ENCODE measurements around the gene SRRM1.
"Not testable (repeated sequence)": the region's sequence is repeated elsewhere in the genome, so short reads cannot be mapped to it uniquely, and the experiment has no call there.

Gene SRRM1

DNA sequence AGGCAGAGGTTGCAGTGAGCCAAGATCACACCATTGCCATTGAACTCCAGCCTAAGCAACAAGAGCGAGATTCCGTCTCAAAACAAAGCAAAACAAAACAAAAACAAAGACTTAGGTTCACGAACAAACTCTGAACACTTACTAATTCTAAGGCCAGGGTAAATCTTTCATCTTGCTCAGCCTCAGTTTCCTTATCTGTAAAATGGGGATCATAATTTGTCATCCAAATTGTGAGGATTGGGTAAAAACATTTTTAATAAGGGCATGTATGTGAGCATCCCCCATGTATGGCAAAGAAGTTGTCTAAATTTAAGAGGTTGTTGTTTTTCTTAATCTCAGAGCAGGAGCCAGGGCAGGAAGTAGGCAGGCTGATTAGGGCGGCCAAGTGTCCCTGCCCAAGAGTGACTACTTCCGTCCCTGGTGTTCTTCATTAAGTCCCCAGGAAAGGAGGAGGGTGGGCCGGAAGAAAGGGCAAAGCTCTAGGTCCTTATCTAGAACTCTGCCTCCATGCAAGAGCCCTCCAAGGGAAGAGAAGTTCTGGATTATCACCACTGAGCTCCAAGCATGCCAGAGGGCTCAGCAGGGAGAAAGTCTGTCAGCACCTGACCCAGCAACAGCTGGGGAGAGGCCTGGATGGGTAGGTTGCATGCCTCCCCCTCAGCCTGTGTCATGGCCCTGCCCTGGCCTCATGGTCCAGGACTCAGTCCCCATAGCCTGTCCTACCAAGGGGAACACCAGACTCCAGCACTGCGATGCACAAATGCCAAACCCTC, 52.3 kb downstream of the SRRM1 start:
- no peak for DNase-seq (ENCODE audit: low read depth)

DNA sequence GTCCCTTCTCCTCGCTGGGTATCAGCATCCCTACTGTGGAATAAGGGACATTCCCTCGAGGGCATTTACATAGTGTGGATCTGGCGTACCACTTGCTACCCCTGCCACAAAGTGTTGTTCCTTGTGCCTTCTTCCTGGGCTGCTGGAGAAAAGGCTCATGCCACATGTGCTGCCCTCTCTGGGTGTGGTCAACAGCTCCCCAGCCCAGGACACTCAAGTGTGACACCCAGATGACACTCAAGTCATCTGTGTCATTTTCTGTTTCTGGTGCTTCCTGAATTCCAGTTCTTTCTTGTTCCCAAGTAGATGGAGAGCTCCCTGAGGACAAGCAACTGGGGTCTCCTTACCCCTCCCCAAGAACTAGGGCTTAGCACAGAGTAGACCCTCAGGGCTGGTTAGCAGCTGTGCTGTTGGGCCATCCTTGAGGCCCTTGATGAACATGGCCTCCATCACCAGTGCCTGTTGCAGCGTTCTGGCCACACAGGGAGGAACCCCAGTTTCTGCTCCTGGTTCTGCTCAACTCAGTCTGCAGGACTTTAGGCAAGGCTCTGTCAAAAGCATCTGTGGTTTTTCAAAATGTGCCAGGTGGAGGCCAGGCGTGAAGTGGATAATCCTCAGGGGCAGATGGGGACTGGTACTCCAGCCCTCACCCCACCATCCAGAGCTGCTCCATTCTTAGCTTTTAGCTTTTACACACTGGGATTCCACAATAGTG, 53.1 kb downstream of the SRRM1 start:
- DNase-seq (ENCODE audit: low read depth), result no peak

DNA sequence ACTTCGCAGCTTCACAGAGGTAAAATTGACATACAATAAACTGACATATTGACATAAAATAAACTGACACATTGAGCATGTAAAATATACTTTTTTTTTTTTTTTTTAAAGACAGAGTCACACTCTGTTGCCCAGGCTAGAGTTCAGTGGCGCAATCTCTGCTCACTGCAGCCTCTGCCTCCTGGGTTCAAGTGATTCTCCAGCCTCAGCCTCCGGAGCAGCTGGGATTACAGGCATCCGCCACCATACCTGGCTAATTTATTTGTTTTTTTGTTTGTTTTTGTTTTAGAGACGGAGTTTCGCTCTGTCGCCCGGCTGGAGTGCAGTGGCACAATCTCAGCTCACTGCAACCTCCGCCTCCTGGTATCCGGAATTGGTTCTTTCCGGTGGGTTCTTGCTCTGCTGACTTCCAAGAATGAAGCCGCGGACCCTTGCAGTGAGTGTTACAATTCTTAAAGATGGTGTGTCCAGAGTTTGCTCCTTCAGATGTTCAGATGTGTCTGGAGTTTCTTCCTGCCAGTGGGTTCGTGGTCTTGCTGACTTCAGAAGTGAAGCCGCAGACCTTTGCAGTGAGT, 53.7 kb downstream of the SRRM1 start:
- no peak for DNase-seq (ENCODE audit: low read depth)

DNA sequence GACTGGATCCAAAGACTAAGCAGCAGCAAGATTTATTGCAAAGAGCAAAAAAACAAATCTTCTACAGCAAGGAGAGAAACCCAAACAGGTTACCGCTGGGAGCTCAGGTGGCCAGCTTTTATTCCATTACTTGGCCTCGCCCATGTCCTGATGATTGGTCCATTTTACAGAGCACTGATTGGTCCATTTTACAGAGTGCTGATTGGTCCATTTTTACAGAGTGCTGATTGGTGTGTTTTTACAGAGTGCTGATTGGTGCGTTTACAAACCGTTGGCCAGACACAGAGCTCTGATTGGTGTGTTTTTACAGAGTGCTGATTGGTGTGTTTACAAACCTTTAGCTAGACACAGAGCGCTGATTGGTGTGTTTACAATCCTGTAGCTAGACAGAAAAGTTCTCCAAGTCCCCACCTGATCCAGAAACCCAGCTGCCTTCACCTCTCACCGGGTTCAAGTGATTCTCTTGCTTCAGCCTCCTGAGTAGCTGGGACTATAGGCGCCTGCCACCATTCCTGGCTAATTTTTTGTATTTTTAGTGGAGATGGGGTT, 54.4 kb downstream of the SRRM1 start:
- not testable (repeated sequence) for DNase-seq (ENCODE audit: low read depth)

DNA sequence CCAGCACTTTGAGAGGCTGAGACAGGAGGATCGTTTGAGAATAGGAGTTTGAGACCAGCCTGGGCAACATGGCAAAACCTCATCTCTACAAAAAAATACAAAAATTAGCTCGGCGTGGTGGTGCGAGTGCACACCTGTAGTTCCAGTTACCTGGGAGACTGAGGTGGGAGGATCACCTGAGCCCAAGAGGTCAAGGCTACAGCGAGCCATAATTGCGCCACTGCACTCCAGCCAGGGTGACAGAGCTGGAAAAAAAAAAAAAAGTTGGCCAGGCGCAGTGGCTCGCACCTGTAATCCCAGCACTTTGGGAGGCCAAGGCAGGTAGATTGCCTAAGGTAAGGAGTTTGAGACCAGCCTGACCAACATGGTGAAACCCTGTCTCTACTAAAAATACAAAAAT, 55.2 kb downstream of the SRRM1 start:
- not testable (repeated sequence) for DNase-seq (ENCODE audit: low read depth)

DNA sequence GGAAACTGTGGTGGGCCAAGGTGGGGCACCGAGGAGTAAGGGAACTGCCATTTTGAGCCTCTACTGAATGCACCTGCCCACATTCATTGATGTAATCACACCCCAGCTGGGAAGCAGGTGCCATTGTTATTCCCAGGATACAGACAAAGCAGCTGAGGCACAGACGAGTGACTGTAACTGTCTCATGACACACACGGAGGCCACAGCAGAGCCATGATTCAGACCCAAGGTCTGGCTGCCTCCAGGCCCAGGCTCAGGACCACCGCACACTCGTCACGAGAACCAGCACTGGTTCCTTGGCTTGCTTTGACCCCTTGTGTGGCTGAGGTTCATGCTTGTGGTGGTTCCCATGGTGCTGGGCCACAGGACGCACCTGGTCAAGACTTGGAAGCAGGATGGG, 56.5 kb downstream of the SRRM1 start:
- DNase-seq (ENCODE audit: low read depth), result no peak

DNA sequence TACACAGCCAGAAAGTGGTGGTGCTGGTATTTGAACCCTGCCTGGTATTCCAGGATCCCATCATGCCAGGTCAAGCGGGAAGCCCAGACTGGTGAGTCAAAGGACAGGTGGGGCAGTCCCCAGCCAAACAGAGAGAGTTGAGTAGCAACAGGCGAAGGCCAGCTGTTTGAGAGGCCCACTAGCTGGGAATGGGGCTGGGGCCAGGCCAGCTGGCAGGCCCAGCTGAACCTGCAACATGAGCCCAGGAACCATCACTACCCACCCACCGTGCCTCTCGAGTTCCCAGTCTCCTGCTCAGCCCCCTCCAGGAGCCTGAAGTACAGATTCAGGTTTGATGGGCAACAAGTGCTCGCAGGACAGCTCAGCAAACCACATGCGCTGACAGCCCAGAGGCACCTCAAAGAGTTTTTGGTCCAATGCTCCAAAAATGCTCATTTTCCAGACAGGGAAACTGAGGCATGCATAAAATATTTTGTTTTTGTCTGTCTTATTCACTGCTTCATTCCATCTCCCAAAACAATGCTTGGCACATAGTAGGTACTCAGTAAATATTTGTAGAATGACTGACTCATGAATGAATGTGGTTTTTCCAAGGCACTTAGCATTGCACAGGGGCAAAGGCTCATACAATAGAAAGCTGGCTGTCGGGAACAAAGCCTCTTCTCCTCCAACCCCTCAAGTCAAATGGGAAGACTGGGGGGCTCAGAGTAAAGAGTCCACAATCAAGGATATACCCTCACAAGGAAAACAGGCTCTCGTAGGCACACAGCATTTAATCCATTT, 59.6 kb downstream of the SRRM1 start:
- no peak for DNase-seq (ENCODE audit: low read depth)

DNA sequence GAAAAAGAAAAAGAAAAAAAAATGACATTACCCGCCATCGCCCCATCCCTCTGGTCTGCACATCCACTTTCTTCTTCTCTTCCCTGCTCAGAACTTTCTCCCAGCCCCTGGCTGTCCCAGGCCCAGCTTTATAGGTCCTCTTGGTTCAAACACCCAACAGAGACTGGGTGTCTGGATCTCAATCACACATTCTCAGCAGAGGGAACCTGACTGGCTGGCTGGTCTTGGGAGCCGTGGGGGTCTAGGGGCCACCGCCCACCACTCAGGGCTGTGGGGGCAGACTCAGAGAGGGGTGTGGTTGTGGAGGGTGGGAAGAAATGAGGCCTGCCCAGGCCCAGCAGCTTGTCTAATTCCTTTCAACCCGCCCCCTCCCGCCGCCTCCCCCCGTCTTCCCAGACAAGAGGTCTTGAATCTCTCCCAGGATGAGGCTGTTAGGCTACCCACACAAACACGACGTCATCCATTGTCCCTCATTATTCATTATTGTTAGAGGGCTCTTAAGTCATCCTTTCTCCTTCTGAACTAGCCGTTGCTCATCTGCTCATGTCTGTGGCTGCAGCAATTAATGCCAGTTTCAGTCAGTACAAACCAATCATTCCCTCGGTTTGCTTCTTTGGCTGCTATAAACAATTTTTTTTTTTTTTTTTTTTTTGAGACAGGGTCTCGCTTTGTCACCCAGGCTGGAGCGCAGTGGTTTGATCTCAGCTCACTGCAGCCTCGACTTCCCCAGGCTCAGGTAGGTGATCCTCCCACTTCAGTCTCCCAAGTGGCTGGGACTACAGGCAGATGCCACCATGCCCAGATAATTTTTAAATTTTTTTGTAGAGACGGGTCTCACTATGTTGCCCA, 61.5 kb downstream of the SRRM1 start:
- no peak for DNase-seq (ENCODE audit: low read depth)

DNA sequence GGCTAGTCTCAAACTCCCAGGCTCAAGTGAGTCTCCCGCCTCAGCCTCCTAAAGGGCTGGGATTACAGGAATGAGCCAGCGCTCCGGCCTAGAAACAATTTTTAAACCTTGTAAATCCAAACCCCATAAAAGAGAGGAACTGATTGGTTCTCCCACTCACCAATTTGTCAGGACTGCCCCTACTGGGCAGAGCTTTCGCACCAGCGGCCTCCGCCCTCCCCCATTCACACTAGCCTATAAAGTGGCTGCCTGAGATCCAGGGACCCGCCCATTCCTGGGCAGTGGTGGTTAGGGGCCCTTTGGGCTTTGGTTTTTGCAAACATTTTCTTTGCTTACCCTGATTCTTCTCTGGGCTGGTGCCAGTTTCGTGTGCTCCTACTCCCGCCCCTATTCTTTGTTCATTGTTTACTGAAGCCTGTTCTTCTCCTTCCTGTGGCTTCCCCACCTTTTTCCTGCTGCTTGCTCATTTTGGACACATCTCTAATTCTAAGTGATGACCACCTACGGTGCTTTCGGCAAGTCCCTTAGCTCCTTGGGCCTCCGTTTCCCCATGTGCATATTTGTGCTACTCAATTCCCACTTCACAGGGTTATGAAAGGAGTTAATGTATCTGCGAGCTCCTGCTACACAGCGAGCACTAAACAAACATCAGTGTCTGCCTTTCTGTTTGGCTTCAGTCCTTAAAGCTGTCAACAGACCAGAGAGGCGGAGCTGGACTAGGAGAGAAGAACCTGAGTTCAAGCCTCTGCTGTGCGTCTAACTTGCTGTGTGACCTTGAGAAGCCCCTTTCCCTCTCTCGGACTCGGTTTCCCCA, 62.4 kb downstream of the SRRM1 start:
- no peak for DNase-seq (ENCODE audit: low read depth)

DNA sequence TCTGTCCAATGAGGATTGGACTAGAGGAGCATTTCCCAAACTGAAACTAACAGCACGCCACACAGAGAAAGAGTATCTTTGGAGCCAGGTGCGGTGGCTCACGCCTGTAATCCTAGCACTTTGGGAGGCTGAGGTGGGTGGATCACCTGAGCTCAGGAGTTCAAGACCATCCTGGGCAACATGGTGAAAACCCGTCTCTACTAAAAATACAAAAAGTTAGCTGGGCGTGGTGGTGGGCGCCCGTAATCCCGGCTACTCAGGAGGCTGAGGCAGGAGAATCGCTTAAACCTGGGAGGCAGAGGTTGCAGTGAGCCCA, 62.9 kb downstream of the SRRM1 start:
- not testable (repeated sequence) for DNase-seq (ENCODE audit: low read depth)

DNA sequence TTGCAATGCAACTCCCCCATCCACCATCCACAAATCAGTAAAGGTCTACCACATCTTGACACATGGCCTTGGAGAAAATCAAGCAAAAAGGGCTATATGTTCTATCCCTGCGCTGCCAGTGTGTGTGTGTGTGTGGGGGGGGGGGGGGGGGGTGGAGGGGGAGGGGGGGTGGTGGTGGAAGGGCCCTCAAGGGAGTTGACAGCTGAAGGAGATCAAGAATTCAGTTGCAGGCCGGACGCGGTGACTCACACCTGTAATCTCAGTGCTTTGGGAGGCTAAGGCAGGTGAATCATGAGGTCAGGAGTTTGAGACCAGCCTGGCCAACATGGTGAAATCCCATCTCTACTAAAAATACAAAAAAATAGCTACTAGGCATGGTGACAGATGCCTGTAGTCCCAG, 64.6 kb downstream of the SRRM1 start:
- DNase-seq (ENCODE audit: low read depth), result no peak

DNA sequence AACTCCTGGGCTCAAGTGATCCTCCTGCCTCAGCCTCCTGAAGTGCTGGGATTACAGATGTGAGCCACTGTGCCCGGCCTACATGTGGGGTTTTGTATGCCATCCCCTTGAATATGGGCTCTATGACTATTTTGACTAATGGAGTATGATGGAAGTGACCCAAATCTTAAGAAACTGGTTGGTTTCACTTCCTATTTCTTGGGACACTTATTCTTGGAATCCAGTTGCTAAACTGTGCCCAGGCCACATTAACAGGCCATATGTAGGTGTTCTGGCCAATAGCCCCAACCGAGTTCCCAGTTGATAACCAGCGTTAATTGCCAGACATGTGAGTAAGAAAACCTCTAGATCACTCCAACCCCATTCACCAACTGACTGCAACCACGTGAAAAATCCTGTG, 65.8 kb downstream of the SRRM1 start:
- DNase-seq (ENCODE audit: low read depth), result no peak

DNA sequence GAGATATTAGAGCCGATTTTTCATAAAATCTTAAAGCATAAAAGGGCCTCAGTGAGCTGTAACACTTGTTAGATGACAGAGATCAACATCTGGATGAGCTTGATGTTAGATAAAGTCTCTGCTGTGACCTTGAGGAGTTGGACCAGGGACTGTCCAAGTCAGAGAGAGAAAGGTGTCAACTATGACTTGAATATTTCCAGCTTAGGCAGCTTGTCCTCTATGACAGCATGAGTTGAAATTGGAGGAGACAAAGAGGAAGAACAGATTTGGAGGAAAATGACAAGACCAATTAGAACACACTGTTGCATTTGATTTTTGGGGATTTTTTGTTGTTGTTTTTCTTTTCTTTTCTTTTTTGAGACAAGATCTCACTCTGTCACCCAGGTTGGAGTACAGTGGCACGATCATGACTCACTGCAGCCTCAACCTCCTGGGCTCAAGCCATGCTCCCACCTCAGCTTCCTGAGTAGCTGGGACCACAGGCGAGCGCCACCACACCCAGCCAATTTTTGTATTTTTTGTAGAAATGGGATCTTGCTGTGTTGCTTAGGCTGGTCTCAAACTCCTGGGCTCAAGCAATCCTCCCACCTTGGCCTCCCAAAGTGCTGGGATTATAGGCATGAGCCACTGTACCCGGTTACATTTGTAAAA, 66.8 kb downstream of the SRRM1 start:
- no peak for DNase-seq (ENCODE audit: low read depth)

DNA sequence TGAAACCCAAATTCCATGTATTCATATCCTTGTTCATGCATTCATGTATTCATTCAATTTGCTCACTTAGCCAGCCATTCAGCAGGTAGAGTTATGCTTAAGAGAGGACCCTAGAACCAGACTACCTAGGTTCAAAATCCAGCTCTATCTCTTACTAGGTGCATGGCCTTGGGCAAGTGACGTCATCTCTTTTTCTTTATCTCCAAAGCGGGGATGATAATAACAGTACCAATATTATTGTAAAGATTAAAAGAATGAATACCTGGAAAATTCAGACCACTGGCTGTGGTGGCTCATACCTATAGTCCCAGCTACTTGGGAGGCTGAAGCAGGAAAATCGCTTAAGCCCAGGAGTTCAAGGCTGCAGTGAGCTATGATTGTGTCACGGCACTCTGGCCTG, 68.2 kb downstream of the SRRM1 start:
- no peak for DNase-seq (ENCODE audit: low read depth)

DNA sequence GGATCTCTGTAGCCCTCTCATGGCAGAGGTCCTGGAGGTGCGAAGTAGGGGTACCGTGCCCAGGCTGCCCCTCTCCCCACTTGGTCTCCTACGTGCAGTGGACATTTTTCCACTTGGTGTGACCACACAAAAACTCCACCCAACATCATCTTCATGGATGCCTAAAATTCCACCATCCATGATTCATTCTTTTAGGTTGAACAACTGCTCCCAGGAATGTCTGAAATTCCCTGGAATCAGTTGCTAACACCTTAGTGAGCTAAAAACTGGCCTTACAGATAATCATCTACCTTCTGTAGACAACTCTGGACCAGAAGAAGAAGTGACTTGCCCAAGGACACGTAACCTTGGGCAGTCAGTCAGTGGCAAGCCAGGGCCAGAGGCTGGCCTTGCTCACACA, 70.1 kb downstream of the SRRM1 start:
- DNase-seq (ENCODE audit: low read depth), result no peak

DNA sequence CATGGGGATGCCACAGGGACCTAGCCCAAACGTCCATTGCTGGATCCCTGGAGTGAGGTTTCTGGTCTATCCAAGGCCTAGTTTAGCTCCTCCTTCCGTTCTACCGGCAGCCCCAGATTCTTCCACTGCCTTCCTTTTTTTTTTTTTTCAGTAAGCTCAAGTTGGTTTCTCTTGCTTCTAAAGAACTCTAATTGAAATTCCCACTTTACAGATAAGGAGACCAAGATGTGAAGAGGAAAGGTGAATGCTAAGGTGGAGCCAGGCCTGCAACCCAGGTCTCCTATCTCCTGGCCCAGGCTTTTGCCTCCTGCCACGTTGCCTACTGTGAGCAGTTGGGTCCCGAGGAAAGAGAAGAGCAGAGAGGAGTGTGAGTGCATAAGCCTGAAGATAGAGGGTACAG, 70.6 kb downstream of the SRRM1 start:
- DNase-seq (ENCODE audit: low read depth), result no peak

DNA sequence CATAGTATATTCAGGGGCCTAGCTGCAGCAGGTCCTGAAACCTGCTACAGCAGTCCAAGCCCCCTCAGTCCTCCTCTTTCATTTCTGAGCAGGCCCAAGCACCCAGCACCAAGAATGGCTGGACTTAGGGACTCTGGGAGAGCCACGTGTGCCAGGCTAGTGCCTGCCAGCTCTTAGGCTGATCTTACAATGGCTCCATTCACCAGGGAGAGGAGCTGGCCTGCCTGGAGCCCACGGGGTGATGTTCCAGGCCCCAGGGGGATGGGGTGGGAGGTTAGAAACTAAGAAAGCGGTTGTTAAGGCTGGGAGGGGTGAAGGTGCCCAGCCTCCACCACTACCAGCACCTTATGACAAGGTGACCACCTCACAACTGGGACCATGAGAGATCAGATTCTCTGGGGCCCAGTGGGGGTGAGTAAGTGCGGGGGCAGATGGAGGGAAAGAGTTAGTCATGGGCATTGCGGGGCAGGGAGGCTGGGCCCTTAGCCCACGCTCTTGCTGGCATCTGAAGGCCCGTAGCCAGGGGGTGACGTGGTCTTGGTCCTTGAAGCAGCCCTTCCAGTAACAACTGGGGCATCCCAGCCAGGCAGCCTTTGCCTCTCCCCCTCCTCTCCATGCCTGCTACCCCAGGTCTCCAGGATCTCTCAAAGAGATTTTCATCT, 71.9 kb downstream of the SRRM1 start:
- no peak for DNase-seq (ENCODE audit: low read depth)

DNA sequence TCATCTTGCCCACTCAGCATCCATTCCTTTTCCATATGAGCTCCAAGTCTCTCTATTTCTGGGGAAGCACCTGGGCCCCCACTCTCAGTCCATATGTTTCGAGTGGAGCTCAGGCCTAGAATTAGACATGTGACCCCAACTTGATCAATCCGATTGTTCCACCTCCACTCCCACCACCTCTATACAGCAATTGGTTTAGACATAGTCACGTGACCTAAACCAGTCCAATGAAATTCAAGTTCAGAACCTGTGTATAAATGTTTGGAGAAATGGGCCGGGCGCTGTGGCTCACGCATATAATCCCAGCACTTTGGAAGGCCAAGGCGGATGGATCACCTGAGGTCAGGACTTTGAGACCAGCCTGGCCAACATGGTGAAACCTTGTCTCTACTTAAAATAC, 72.6 kb downstream of the SRRM1 start:
- DNase-seq (ENCODE audit: low read depth), result no peak

DNA sequence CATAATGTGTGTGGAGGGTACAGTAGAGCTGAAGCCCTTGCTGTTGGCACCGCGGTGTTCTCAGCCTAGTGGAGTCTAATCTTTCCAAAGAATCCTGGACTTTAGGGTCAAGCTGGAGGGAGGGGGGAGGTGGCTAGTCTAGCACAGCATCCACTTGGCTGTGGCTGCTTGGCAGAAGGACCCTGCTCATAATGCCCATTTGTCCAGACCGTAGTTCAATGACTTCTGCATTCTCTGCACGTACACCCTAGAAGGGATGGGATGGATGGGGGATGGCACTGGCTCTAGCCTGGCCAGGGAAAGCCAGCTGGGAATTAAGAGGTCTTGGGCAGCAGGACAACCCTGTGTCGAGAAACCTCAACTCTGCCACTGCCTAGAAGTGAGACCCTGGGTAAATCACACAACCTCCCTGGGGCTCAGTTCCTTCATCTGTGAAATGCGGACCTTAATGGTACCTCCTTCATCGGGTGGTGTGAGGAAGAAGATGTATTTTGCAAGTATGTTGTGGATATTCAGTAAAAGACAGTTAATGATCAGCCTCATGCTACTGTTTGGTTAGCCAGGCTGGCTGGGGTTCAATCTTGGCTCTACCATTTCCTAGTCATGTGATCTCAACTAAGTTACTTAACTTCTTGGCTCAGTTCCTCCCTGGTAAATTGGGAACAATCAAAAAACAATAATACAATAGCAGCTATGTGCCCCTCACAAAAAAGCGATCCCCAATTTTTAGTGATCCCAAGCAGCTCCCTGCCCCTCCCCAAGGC, 75.0 kb downstream of the SRRM1 start:
- DNase-seq (ENCODE audit: low read depth), result no peak

Data from stimulated activated CD8-positive, alpha-beta memory T cell treated with anti-CD3 and anti-CD28 coated beads, Interleukin-15, amount 100 ng/mL, for 24 hours (primary cell).